Omental fat pad (tissue), 4 donors: ENCODE measurements around the gene HOXD9. TPM values are rescaled to one million over a fixed set of nuclear protein-coding genes. Genes with fewer than 3 reads are reported as not detected.

ENCODE experiments used
- ATAC-seq: fragments of 150-250 bp; one replicate; pipeline ENCODE4 v1.9.1; 2016; ENCODE audit warnings: mild to moderate bottlenecking, moderate library complexity; ENCODE audit not compliant: low FRiP score
- DNase-seq: peaks from one replicate; pipeline ENCODE4 v3.0.0-alpha.2; 2019; ENCODE audit warnings: low spot score
- total RNA-seq, 4 donors: library from RNA; depleted of rRNA; stranded (reverse); fragments of >200 nt; gene quantifications; one replicate each; pipeline ENCODE4 v1.1.0, GENCODE V29; 2016
- TF ChIP-seq, protein P1 (sequence below), 3 donors: fragments of 450-650 bp; IDR thresholded peaks; one replicate each; pipeline ENCODE4 v1.5.1; 2016 to 2017; ENCODE audit warnings: antibody characterized with exemption in 3 of 3, mild to moderate bottlenecking in 3 of 3, moderate library complexity in 2 of 3

HOXD9 gene
- total RNA-seq, 4 donors from 2014 or later = 0.95 to 2.6 (median 1.7) TPM

DNA sequence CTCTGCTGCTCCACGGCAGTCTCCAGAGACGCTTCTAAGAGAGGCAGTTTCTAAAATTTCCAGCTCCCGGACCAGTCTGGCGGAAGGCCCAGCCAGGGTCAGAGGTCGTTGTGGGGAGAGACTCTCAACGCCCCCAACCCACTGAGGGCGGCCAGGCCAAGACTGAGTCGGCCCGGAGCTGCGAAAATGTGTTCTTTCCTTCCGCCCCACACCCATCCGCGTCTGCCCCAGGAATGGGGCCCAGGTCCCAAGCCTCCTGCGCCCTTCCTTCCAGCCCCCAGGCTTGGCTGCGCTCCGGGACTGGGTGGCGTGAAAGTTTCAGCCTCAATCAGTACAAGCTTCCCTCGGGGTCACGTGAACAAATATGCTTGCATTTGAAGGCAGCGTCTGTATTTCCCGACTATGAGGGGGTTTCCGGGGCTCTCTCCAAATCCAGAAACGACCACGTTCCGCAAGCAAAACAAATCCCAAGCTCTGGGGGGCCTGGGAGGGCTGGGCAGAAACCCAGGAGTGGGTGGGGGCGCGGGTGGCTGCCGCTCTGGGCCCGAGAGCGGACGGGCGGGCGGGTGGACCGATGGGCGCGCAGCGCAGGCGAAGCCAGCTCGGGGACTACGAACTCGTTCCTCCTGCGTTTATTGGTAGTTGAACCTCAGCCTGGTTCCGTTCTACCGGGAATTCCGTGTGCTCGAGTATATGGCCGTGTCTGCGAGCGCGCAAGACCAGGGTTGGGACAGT, 37.9 kb downstream of the HOXD9 start:
- DNase-seq = no peak
- no peak for ATAC-seq
- TF ChIP-seq, protein P1, sequence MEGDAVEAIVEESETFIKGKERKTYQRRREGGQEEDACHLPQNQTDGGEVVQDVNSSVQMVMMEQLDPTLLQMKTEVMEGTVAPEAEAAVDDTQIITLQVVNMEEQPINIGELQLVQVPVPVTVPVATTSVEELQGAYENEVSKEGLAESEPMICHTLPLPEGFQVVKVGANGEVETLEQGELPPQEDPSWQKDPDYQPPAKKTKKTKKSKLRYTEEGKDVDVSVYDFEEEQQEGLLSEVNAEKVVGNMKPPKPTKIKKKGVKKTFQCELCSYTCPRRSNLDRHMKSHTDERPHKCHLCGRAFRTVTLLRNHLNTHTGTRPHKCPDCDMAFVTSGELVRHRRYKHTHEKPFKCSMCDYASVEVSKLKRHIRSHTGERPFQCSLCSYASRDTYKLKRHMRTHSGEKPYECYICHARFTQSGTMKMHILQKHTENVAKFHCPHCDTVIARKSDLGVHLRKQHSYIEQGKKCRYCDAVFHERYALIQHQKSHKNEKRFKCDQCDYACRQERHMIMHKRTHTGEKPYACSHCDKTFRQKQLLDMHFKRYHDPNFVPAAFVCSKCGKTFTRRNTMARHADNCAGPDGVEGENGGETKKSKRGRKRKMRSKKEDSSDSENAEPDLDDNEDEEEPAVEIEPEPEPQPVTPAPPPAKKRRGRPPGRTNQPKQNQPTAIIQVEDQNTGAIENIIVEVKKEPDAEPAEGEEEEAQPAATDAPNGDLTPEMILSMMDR (IDR thresholded peaks at IDR 0.05) = no peak

DNA sequence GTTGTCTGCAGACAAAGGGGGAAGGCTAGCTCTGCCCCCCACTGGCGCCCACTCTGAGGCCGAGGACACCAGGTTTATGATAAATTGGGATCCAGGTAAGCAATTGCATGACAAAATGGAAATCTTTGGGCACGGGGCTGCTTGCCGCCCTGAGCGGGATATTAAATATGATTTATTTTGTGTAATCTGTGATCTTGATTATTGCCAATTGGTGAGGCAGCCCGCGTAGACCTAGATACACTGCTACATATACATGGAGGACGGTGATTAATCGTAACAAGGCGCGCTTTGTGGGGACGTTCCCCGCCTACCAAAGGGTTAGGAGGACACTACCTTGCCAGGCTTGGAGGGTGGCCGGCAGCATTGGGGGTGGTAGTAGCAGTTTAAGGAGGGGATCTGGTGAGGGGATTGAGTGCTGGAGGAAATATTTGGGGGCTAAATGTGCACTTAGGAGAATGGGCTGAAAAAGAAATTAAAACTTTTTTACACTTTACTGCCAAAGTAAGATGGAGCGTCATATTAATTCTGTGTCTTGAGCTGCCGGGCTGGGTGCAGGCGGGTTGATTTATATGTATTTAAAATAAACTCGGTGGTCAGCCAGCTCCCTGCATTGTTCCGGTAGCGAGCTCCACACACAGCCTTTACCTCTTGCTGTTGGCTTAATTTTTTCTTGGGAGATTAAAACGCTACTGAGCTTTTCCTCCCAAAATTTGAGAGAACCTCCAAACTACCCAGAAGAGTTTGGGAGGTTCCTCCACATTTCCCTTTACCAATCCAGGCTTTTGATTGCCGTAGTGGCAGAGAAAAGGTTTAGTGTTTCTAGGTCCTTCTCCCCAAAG, 38.7 kb downstream of the HOXD9 start:
- TF ChIP-seq, protein P1 (IDR thresholded peaks at IDR 0.05) = no peak
- DNase-seq (no peak), ATAC-seq (no peak)

DNA sequence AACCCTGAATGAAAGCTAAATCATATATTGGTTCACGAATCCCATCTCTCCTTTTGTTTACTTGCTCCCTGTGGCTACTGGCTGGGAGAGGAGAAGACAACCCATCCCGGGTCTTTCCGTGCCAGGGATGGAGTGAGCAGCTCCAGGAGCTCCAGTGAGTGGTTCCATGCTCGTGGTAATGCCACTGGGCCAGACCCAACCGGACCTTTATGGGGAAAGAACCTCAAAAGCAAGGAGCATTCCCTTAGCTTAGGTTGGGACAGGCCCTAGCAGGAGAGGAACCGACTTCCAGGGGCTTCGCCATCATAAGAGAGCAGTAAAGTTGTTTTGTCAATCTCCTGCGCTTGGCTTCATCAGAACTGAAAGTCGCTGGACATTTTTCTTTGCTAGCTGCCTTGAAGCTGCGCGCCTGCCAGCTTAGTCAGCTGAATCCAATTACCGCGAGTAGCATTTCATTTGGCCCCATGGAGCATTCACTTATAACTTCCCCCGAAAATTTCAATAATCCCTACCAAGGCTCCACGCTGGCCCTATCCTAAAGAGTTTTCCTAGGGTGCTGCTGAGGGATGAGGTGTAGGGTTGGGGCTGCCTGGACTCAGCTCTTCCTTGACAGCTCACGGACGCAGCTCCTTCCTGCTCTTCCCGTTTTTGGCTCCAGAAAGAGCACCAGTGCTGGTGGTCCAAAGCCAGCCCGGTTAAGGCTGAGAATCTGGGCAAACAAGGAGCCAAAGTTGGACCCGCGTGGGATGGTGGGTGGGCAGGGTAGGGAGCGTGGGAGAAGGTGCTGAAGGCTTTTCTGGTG, 39.5 kb downstream of the HOXD9 start:
- DNase-seq (no peak), ATAC-seq (no peak)
- TF ChIP-seq, protein P1 (IDR thresholded peaks at IDR 0.05) = no peak

DNA sequence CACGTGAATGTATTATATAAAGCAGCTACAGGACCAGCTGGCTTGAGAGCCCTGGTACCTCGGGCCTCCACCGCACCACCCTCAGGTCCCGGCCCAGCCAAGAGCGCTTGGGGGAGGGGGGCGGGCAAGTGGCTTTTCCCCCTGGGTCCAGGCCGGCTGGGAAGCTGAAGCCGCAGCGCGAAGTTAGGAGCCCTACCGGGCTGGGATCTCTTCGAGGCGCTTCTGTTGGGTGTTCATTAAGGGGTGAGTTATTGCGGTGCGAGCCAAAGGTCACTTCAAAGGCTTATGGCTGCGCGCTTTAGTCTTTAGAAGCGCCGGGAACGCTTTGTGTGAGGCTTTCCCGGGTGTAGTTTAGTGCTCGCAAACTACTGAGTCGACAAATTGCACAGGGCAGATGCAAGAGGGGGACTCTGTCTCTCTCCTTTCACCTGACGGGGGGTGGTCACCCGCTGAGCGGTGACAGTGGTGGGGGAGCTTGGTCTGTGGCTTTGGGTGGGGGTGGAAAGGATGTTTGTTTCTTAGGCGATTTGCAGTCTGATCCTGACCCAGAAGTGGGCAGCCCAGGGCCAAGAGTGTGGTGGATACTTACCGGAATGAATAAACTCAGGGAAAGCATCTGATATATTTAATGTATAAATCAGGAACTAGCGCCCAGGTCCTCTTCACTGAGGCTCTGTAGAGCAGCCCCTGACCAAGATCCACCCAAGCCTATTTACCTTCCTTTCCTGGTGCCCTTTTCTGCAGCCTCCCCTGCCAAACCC, 40.6 kb downstream of the HOXD9 start:
- no peak for ATAC-seq
- DNase-seq = no peak
- TF ChIP-seq, protein P1 (IDR thresholded peaks at IDR 0.05) = no peak

DNA sequence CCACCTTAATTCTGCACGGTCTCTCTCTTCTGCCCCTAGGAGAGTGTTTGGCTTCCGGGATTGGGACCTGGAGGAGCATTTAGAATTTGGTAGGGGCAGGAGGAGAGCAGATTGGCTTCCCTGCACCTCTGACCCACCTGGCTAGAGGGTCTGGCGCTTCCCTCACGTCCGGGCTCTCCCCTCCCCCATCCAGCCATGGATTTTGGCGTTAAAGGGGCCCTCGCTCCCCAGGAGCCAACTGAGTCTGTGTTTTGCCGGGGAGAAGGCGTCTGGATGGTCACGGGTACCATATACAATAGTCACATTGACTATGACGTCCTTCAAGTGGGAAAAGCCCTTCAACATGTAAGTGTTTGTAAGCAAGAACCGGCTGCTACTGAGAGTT, 41.1 kb downstream of the HOXD9 start:
- DNase-seq (no peak), ATAC-seq (no peak)
- TF ChIP-seq, protein P1 (IDR thresholded peaks at IDR 0.05) = no peak

DNA sequence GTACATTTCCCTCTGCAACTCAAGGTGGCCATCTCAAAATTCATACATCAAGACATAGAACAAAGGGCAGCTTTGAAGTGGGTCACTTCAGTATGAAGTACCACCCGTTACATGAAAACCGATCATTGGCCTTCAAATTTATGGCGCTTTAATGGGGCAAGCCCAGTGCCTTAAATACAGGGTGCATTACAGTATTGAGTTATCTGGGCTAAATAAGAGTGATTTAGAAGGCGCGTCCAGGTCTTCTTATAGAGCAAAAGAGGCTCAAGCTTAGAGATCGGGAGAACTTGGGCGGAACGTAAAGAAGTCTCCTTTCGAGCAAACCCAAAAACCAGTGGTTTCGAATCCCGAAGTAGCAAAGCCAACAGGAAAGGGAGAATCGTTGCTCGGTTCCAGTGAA, 41.7 kb downstream of the HOXD9 start:
- TF ChIP-seq, protein P1 (IDR thresholded peaks at IDR 0.05) = no peak
- ATAC-seq (no peak), DNase-seq (no peak)
